Astrocyte (in vitro differentiated cells and primary cell): ENCODE results near the gene VEGFA. TPM values are rescaled to one million over a fixed set of nuclear protein-coding genes. Genes with fewer than 3 reads are reported as not detected.

ENCODE experiments used
- DNase-seq: peaks from one replicate; pipeline ENCODE4 v3.0.0-alpha.2; 2010; ENCODE audit warnings: low read depth
- FAIRE-seq: peaks from 2 replicates; lab custom pipeline; 2011; peaks lifted over from hg19 to GRCh38; lab: Jason Lieb, UNC
- H2AFZ ChIP-seq: 2 replicates; pipeline ENCODE4 v1.6.0; 2012; ENCODE audit warnings: low read depth, low read length, inconsistent platforms
- H3K27ac ChIP-seq: 2 replicates; pipeline ENCODE4 v1.5.1; 2011; ENCODE audit warnings: low read depth, low read length, inconsistent platforms
- H3K27me3 ChIP-seq: 2 replicates; pipeline ENCODE4 v1.6.0; 2011; ENCODE audit warnings: low read length, inconsistent platforms; ENCODE audit not compliant: insufficient read depth
- H3K36me3 ChIP-seq: 2 replicates; pipeline ENCODE4 v1.5.1; 2011; ENCODE audit warnings: low read length, inconsistent platforms; ENCODE audit not compliant: insufficient read depth
- H3K4me1 ChIP-seq: 2 replicates; pipeline ENCODE4 v1.5.1; 2011; ENCODE audit warnings: low read length, inconsistent platforms; ENCODE audit not compliant: insufficient read depth
- H3K4me2 ChIP-seq: 2 replicates; pipeline ENCODE4 v1.6.0; 2012; ENCODE audit warnings: low read length, inconsistent platforms
- H3K4me3 ChIP-seq: 2 replicates; pipeline ENCODE4 v1.5.1; 2011; ENCODE audit warnings: low read depth, mild to moderate bottlenecking, low read length, inconsistent platforms; ENCODE audit not compliant: insufficient read depth
- H3K79me2 ChIP-seq: 2 replicates; pipeline ENCODE4 v1.6.0; 2012; ENCODE audit warnings: mild to moderate bottlenecking, low read length, inconsistent platforms; ENCODE audit not compliant: insufficient read depth
- H3K9ac ChIP-seq: 2 replicates; pipeline ENCODE4 v1.6.0; 2012; ENCODE audit warnings: mild to moderate bottlenecking, low read length, inconsistent platforms
- H3K9me3 ChIP-seq: 2 replicates; pipeline ENCODE4 v1.5.1; 2012; ENCODE audit warnings: low read depth, mild to moderate bottlenecking, low read length, inconsistent platforms; ENCODE audit not compliant: insufficient read depth
- H4K20me1 ChIP-seq: 2 replicates; pipeline ENCODE4 v1.6.0; 2012; ENCODE audit warnings: low read length, inconsistent platforms; ENCODE audit not compliant: insufficient read depth
- H3K27ac Mint-ChIP-seq: one replicate; pipeline ENCODE4 v1.8.0; 2021; ENCODE audit warnings: mild to moderate bottlenecking, mixed read lengths; ENCODE audit not compliant: unreplicated experiment
- H3K27me3 Mint-ChIP-seq: one replicate; pipeline ENCODE4 v1.8.0; 2021; ENCODE audit warnings: low read depth, mixed read lengths; ENCODE audit not compliant: unreplicated experiment
- H3K36me3 Mint-ChIP-seq: one replicate; pipeline ENCODE4 v1.8.0; 2021; ENCODE audit warnings: low read depth, mixed read lengths; ENCODE audit not compliant: unreplicated experiment
- H3K4me1 Mint-ChIP-seq: one replicate; pipeline ENCODE4 v1.8.0; 2021; ENCODE audit warnings: low read depth, mixed read lengths; ENCODE audit not compliant: unreplicated experiment
- H3K4me3 Mint-ChIP-seq: one replicate; pipeline ENCODE4 v1.8.0; 2021; ENCODE audit warnings: mild to moderate bottlenecking, moderate library complexity, mixed read lengths; ENCODE audit not compliant: unreplicated experiment
- H3K9me3 Mint-ChIP-seq: one replicate; pipeline ENCODE4 v1.8.0; 2021; ENCODE audit warnings: mild to moderate bottlenecking, mixed read lengths; ENCODE audit not compliant: unreplicated experiment
- CTCF ChIP-seq: IDR thresholded peaks from 2 replicates; pipeline ENCODE4 v1.5.1; 2011; ENCODE audit warnings: low read depth, mild to moderate bottlenecking, inconsistent platforms, low read length, moderate library complexity; ENCODE audit not compliant: insufficient read depth
- EZH2 ChIP-seq: IDR thresholded peaks from 2 replicates; pipeline ENCODE4 v1.6.1; 2012; ENCODE audit warnings: mild to moderate bottlenecking, low read length, inconsistent platforms; ENCODE audit not compliant: insufficient read depth
- total RNA-seq: library from RNA; stranded (reverse); gene quantifications from 2 replicates; pipeline ENCODE4 v1.2.1, GENCODE V29; 2021

Gene VEGFA
- total RNA-seq, 1 donor from 2014 or later = 144 TPM

GRCh38 chr6:43767553-43768505 is 2.2 kb upstream of the VEGFA start:
- Histone ChIP-seq H3K9me3 (no peaks in the 10 kb centered on the region), H3K27me3 (peaks cover 5% of the 10 kb centered on the region), H3K36me3 (no peaks in the 10 kb centered on the region), H3K27ac (no peak overlapping the region), H3K4me1 (peaks cover 21% of the 10 kb centered on the region), H2AFZ (no peak overlapping the region), H3K4me3 (no peak overlapping the region), H3K4me2 (no peak overlapping the region), H4K20me1 (peaks cover 9% of the 10 kb centered on the region), H3K9ac (no peak overlapping the region), H3K79me2 (peaks cover 19% of the 10 kb centered on the region)
- no peak for DNase-seq
- TF ChIP-seq EZH2 (no peak), CTCF (no peak)
- FAIRE-seq = no peak
- Mint-ChIP-seq H3K9me3 (no peaks in the 10 kb centered on the region), H3K27me3 (peaks cover 44% of the 10 kb centered on the region), H3K36me3 (peaks cover 2% of the 10 kb centered on the region), H3K27ac (no peak overlapping the region), H3K4me1 (peaks cover 15% of the 10 kb centered on the region), H3K4me3 (no peak overlapping the region)

GRCh38 chr6:43768506-43768860 is 1.5 kb upstream of the VEGFA start:
- Mint-ChIP-seq H3K4me1 (peaks cover 16% of the 10 kb centered on the region), H3K9me3 (no peaks in the 10 kb centered on the region), H3K27ac (no peak overlapping the region), H3K4me3 (no peak overlapping the region), H3K27me3 (peaks cover 41% of the 10 kb centered on the region), H3K36me3 (peaks cover 2% of the 10 kb centered on the region)
- no peak overlapping the region for H3K9ac ChIP-seq
- TF ChIP-seq CTCF (no peak), EZH2 (no peak)
- peaks cover 25% of the 10 kb centered on the region for H3K79me2 ChIP-seq
- no peak overlapping the region for H3K4me3 ChIP-seq
- H3K9me3 ChIP-seq = no peaks in the 10 kb centered on the region
- H4K20me1 ChIP-seq = peaks cover 15% of the 10 kb centered on the region
- H3K36me3 ChIP-seq = no peaks in the 10 kb centered on the region
- H2AFZ ChIP-seq = no peak overlapping the region
- H3K27me3 ChIP-seq = peaks cover 5% of the 10 kb centered on the region
- DNase-seq = no peak
- no peak overlapping the region for H3K4me2 ChIP-seq
- H3K27ac ChIP-seq = no peak overlapping the region
- peaks cover 21% of the 10 kb centered on the region for H3K4me1 ChIP-seq
- no peak for FAIRE-seq
